Uterus (tissue), 2 donors: ENCODE data around the gene ANOS1.

Source experiments
- POLR2A ChIP-seq, 2 donors: fragments of 450-650 bp; IDR thresholded peaks; one replicate each; pipeline ENCODE4 v1.6.1; 2016; ENCODE audit warnings: antibody characterized with exemption in 2 of 2, mild to moderate bottlenecking in 1 of 2, moderate library complexity in 1 of 2
- TF ChIP-seq, protein P1 (sequence below), 4 experiments: fragments of 200-600 bp in 2 of 4; fragments of 450-650 bp in 2 of 4; sonication (generic) in 2 of 4; IDR thresholded peaks; one replicate each; pipeline ENCODE4 v1.5.1; 2016 to 2019; ENCODE audit warnings: antibody characterized with exemption in 4 of 4, mild to moderate bottlenecking in 2 of 4, moderate library complexity in 1 of 4

GRCh38 chrX:8688776-8689175, 43.2 kb downstream of the ANOS1 start:
- no peak for TF ChIP-seq POLR2A (IDR thresholded peaks at IDR 0.05)
- TF ChIP-seq, protein P1, sequence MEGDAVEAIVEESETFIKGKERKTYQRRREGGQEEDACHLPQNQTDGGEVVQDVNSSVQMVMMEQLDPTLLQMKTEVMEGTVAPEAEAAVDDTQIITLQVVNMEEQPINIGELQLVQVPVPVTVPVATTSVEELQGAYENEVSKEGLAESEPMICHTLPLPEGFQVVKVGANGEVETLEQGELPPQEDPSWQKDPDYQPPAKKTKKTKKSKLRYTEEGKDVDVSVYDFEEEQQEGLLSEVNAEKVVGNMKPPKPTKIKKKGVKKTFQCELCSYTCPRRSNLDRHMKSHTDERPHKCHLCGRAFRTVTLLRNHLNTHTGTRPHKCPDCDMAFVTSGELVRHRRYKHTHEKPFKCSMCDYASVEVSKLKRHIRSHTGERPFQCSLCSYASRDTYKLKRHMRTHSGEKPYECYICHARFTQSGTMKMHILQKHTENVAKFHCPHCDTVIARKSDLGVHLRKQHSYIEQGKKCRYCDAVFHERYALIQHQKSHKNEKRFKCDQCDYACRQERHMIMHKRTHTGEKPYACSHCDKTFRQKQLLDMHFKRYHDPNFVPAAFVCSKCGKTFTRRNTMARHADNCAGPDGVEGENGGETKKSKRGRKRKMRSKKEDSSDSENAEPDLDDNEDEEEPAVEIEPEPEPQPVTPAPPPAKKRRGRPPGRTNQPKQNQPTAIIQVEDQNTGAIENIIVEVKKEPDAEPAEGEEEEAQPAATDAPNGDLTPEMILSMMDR (IDR thresholded peaks at IDR 0.05) = no peak
